ENCODE measurements around the gene IRF2BP1. TPM values are rescaled to one million over a fixed set of nuclear protein-coding genes. Genes with fewer than 3 reads are reported as not detected.
A peak's percentile ranks its signal among the peaks of the same experiment; 100 is the strongest.

The IRF2BP1 gene
- total and polyA plus RNA-seq, 4 donors: 4.9 to 16.8 (median 16.4) TPM

DNA sequence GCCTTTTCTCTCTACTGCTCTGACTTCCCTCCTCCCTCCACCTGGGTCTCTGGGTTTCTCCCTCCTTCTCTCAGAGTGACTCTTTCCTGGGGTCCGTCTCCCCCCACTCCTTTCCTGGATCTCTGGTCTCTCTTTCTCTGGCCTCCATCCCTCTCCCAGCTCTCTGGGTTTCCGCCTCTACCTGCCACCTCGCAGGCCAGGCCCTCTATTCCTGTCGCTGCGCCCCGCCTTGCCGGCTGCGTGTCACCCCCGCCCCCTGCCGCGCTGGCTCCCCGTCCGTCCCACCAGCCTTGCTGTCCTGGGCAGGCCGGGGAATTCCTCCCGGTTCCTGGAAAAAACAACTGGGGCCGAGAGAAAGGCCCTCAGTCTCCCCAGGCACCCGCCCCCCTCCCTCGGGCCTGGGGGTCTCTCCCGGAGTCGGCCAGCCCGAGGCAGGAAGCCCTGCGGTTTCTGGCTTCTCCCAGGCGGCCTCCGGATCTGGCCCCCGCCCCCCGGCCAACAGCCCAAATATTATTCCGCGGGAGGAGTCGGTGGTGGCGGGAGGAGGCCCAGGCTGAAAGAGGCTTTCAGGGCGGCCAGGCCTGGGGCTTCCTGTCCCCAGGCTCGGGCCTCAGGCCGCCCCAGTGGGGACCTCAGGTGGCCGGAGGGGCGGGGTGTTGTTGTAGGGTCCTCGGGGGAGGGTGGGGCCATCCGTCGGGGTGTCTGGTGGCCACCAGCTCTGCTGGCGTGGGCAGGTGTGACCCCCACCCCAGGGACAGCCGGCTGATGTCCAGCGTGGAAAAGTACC is 9.3 kb downstream of the IRF2BP1 start:
- Histone ChIP-seq H3K27ac (ENCODE audit: low read depth in 1 of 2, low read length in 2 of 2) (peak overlapping the region; percentile 89 to 94), H3K36me3 (ENCODE audit: control insufficient read depth in 4 of 4, insufficient read depth in 3 of 4, low read depth in 1 of 4, low read length in 3 of 4) (peaks cover 0 to 4% (median 1%) of the 10 kb centered on the region in 4 donors), H3K9me3 (ENCODE audit: control insufficient read depth in 4 of 4, low read length in 3 of 4) (no peaks in the 10 kb centered on the region), H3K9ac (ENCODE audit: low read depth in 1 of 2, low read length in 2 of 2) (peak overlapping the region; percentile 9 to 78), H3K27me3 (ENCODE audit: control insufficient read depth in 4 of 4, insufficient read depth in 4 of 4, low read length in 3 of 4) (no peaks in the 10 kb centered on the region), H3K4me1 (ENCODE audit: control insufficient read depth in 4 of 4, insufficient read depth in 4 of 4, low read length in 3 of 4) (peaks cover 21 to 78% (median 50%) of the 10 kb centered on the region in 4 donors), H3K4me3 (ENCODE audit: low read depth in 1 of 3, low read length in 3 of 3) (peak overlapping the region in 1 of 3 donors; percentile 38)
- 4% methylated on average over 41 of the region's 41 CpGs for WGBS
- DNase-seq (ENCODE audit: low spot score): no peak
- TF ChIP-seq, protein P1, sequence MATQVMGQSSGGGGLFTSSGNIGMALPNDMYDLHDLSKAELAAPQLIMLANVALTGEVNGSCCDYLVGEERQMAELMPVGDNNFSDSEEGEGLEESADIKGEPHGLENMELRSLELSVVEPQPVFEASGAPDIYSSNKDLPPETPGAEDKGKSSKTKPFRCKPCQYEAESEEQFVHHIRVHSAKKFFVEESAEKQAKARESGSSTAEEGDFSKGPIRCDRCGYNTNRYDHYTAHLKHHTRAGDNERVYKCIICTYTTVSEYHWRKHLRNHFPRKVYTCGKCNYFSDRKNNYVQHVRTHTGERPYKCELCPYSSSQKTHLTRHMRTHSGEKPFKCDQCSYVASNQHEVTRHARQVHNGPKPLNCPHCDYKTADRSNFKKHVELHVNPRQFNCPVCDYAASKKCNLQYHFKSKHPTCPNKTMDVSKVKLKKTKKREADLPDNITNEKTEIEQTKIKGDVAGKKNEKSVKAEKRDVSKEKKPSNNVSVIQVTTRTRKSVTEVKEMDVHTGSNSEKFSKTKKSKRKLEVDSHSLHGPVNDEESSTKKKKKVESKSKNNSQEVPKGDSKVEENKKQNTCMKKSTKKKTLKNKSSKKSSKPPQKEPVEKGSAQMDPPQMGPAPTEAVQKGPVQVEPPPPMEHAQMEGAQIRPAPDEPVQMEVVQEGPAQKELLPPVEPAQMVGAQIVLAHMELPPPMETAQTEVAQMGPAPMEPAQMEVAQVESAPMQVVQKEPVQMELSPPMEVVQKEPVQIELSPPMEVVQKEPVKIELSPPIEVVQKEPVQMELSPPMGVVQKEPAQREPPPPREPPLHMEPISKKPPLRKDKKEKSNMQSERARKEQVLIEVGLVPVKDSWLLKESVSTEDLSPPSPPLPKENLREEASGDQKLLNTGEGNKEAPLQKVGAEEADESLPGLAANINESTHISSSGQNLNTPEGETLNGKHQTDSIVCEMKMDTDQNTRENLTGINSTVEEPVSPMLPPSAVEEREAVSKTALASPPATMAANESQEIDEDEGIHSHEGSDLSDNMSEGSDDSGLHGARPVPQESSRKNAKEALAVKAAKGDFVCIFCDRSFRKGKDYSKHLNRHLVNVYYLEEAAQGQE (IDR thresholded peaks at IDR 0.05): peak; percentile 26
- TF ChIP-seq YY1 (IDR thresholded peaks at IDR 0.05) (peak; percentile 51), RAD21 (IDR thresholded peaks at IDR 0.05) (peak in 1 of 2 donors; percentile 35), EGR1 (IDR thresholded peaks at IDR 0.05; ENCODE audit: low read depth in 2 of 2) (peak in 1 of 2 donors; percentile 45), JUND (IDR thresholded peaks at IDR 0.05) (no peak), SP1 (IDR thresholded peaks at IDR 0.05) (peak; percentile 26)
- TF ChIP-seq, protein P2, sequence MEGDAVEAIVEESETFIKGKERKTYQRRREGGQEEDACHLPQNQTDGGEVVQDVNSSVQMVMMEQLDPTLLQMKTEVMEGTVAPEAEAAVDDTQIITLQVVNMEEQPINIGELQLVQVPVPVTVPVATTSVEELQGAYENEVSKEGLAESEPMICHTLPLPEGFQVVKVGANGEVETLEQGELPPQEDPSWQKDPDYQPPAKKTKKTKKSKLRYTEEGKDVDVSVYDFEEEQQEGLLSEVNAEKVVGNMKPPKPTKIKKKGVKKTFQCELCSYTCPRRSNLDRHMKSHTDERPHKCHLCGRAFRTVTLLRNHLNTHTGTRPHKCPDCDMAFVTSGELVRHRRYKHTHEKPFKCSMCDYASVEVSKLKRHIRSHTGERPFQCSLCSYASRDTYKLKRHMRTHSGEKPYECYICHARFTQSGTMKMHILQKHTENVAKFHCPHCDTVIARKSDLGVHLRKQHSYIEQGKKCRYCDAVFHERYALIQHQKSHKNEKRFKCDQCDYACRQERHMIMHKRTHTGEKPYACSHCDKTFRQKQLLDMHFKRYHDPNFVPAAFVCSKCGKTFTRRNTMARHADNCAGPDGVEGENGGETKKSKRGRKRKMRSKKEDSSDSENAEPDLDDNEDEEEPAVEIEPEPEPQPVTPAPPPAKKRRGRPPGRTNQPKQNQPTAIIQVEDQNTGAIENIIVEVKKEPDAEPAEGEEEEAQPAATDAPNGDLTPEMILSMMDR (IDR thresholded peaks at IDR 0.05; ENCODE audit: low read depth, low read length, missing input control): no peak

DNA sequence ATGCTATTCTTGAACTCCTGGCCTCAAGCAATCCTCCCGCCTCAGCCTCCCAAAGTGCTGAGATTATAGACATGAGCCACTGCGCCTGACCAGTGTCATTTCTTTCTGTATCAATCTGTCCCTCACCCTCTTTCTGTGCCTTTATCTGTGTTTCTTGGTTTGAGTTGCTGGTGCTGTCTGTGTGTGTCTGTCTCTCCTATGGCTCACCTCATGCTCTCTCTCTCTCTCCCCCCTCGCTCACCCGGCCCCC is 9.9 kb downstream of the IRF2BP1 start:
- Histone ChIP-seq H3K27ac (ENCODE audit: low read depth in 1 of 2, low read length in 2 of 2) (peak overlapping the region; percentile 89 to 94), H3K36me3 (ENCODE audit: control insufficient read depth in 4 of 4, insufficient read depth in 3 of 4, low read depth in 1 of 4, low read length in 3 of 4) (peaks cover 0 to 4% (median 1%) of the 10 kb centered on the region in 4 donors), H3K27me3 (ENCODE audit: control insufficient read depth in 4 of 4, insufficient read depth in 4 of 4, low read length in 3 of 4) (no peaks in the 10 kb centered on the region), H3K4me1 (ENCODE audit: control insufficient read depth in 4 of 4, insufficient read depth in 4 of 4, low read length in 3 of 4) (peaks cover 18 to 75% (median 46%) of the 10 kb centered on the region in 4 donors), H3K9me3 (ENCODE audit: control insufficient read depth in 4 of 4, low read length in 3 of 4) (no peaks in the 10 kb centered on the region), H3K9ac (ENCODE audit: low read depth in 1 of 2, low read length in 2 of 2) (peak overlapping the region in 1 of 2 donors; percentile 78), H3K4me3 (ENCODE audit: low read depth in 1 of 3, low read length in 3 of 3) (peak overlapping the region in 1 of 3 donors; percentile 38)
- WGBS: 42% methylated on average over 4 of the region's 4 CpGs
- TF ChIP-seq SP1 (IDR thresholded peaks at IDR 0.05) (no peak), FOXA2 (IDR thresholded peaks at IDR 0.05) (no peak), GABPA (IDR thresholded peaks at IDR 0.05 in 1 of 2, conservative IDR thresholded peaks at IDR 0.05 in 1 of 2) (no peak), HNF4G (IDR thresholded peaks at IDR 0.05) (no peak), YY1 (IDR thresholded peaks at IDR 0.05) (no peak), EGR1 (IDR thresholded peaks at IDR 0.05; ENCODE audit: low read depth in 2 of 2) (no peak), HNF4A (conservative IDR thresholded peaks at IDR 0.05) (no peak), TAF1 (conservative IDR thresholded peaks at IDR 0.05) (no peak), JUND (IDR thresholded peaks at IDR 0.05) (no peak), RAD21 (IDR thresholded peaks at IDR 0.05) (no peak)
- TF ChIP-seq, protein P2 (IDR thresholded peaks at IDR 0.05; ENCODE audit: low read depth, low read length, missing input control): no peak
- TF ChIP-seq, protein P3, sequence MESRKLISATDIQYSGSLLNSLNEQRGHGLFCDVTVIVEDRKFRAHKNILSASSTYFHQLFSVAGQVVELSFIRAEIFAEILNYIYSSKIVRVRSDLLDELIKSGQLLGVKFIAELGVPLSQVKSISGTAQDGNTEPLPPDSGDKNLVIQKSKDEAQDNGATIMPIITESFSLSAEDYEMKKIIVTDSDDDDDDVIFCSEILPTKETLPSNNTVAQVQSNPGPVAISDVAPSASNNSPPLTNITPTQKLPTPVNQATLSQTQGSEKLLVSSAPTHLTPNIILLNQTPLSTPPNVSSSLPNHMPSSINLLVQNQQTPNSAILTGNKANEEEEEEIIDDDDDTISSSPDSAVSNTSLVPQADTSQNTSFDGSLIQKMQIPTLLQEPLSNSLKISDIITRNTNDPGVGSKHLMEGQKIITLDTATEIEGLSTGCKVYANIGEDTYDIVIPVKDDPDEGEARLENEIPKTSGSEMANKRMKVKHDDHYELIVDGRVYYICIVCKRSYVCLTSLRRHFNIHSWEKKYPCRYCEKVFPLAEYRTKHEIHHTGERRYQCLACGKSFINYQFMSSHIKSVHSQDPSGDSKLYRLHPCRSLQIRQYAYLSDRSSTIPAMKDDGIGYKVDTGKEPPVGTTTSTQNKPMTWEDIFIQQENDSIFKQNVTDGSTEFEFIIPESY (IDR thresholded peaks at IDR 0.05): no peak
- TF ChIP-seq, protein P1 (IDR thresholded peaks at IDR 0.05): no peak
- TF ChIP-seq, protein P4, sequence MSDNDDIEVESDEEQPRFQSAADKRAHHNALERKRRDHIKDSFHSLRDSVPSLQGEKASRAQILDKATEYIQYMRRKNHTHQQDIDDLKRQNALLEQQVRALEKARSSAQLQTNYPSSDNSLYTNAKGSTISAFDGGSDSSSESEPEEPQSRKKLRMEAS (IDR thresholded peaks at IDR 0.05): no peak
- no peak for DNase-seq (ENCODE audit: low spot score)

Measured in liver (tissue), 9 donors.